Retinal pigment epithelial cell (primary cell): Measurements from ENCODE around the gene ROCK1.
"Not testable (repeated sequence)": the region's sequence is repeated elsewhere in the genome, so short reads cannot be mapped to it uniquely, and the experiment has no call there.

Source experiments
- DNase-seq: peaks from one replicate; pipeline ENCODE4 v3.0.0-alpha.2; 2010; ENCODE audit warnings: low read depth
- H3K4me3 ChIP-seq: 2 replicates; pipeline ENCODE4 v1.5.1; 2011; ENCODE audit warnings: mild to moderate bottlenecking, low read length, control low read depth, moderate library complexity
- CTCF ChIP-seq: conservative IDR thresholded peaks from 2 replicates; pipeline ENCODE4 v1.5.1; 2011; ENCODE audit warnings: low read depth, low read length, control low read depth, inconsistent platforms

Gene ROCK1

GRCh38 chr18:20975077-20975476 is 136.5 kb downstream of the ROCK1 start:
- DNase-seq: no peak
- no peak for TF ChIP-seq CTCF
- no peak overlapping the region for H3K4me3 ChIP-seq

- TF ChIP-seq CTCF: peak; percentile 63
- no peak overlapping the region for H3K4me3 ChIP-seq
- no peak for DNase-seq
These were observed 139.7 kb downstream of the ROCK1 start for GRCh38 chr18:20971886-20972267.

- H3K4me3 ChIP-seq: no peak overlapping the region
- TF ChIP-seq CTCF: no peak
- DNase-seq: no peak
These were observed 144.8 kb downstream of the ROCK1 start for GRCh38 chr18:20966795-20967194.

GRCh38 chr18:20963027-20963426 is 148.6 kb downstream of the ROCK1 start:
- no peak for DNase-seq
- no peak overlapping the region for H3K4me3 ChIP-seq
- TF ChIP-seq CTCF: no peak

- H3K4me3 ChIP-seq: no peak overlapping the region
- no peak for TF ChIP-seq CTCF
- DNase-seq: no peak
These were observed 150.9 kb downstream of the ROCK1 start for GRCh38 chr18:20960735-20961134.

GRCh38 chr18:20950827-20951226 is 160.8 kb downstream of the ROCK1 start:
- DNase-seq, H3K4me3 ChIP-seq: not testable (repeated sequence)
